Mucosa of rectum (tissue), 2 donors: ENCODE data around the gene KRTAP5-4.
"Not testable (repeated sequence)": the region's sequence is repeated elsewhere in the genome, so short reads cannot be mapped to it uniquely, and the experiment has no call there.

Source experiments
- H3K27ac ChIP-seq, 2 donors: one replicate each; pipeline ENCODE4 v1.7.0; 2013; ENCODE audit warnings: inconsistent platforms in 2 of 2, low read depth in 2 of 2, low read length in 2 of 2
- H3K27me3 ChIP-seq, 2 donors: one replicate each; pipeline ENCODE4 v1.7.0; 2013; ENCODE audit warnings: low read length in 2 of 2; ENCODE audit not compliant: control insufficient read depth in 2 of 2, insufficient read depth in 2 of 2
- H3K36me3 ChIP-seq, 2 donors: one replicate each; pipeline ENCODE4 v1.7.0; 2013; ENCODE audit warnings: low read length in 2 of 2; ENCODE audit not compliant: control insufficient read depth in 2 of 2, insufficient read depth in 2 of 2
- H3K4me1 ChIP-seq, 2 donors: one replicate each; pipeline ENCODE4 v1.7.0; 2013; ENCODE audit warnings: low read length in 2 of 2, mild to moderate bottlenecking in 1 of 2; ENCODE audit not compliant: control insufficient read depth in 2 of 2, insufficient read depth in 2 of 2
- H3K4me3 ChIP-seq, 2 donors: one replicate each; pipeline ENCODE4 v1.7.0; 2013; ENCODE audit warnings: low read length in 2 of 2
- H3K9ac ChIP-seq, 2 donors: one replicate each; pipeline ENCODE4 v1.7.0; 2013; ENCODE audit warnings: low read length in 2 of 2, low read depth in 1 of 2, mild to moderate bottlenecking in 1 of 2
- H3K9me3 ChIP-seq, 2 donors: one replicate each; pipeline ENCODE4 v1.7.0; 2013; ENCODE audit warnings: low read length in 2 of 2; ENCODE audit not compliant: control insufficient read depth in 2 of 2
- donor health status: healthy.
- donor health status: Normal muscosa, but diverticular disease.

KRTAP5-4 gene

DNA sequence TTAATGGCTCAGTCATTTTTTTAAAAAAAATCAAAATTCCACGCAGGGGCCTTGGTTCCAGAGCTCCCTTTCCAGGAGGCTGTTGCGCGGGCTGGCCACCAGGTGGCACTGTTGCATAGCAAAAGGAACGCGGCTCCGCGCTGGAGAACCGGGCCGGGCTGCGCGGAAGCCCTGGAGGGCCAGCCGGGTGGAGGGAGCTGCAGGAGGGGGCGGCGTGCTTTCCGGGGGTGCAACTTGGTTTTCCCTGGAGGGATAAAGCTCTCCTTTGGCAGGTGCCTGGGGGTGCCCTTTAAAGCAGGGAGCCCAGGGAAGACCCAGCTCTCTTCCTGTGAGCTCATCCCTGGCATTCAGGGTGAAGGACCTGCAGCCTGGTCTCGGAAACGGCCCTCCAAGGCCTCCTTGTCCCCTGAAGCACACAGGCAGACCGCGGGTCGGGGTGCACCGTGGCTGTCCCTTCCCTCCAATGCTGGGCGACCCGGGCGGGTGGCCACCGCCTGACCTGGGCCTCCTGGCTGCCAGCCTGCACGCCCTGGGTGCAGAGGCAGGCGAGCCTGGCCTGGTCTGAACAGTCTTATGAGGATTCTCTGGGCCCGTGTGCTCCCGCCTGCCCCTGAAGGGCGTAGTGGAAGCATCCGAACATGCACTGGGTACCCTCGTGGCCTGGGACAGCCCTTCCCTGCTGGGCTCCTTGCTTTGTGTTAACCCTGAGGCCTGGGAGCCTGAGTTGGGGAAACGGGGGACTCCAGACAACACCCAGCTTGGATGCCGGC, 31.0 kb upstream of the KRTAP5-4 start:
- Histone ChIP-seq H3K9ac (no peak overlapping the region), H3K27ac (no peak overlapping the region), H3K4me3 (no peak overlapping the region)

DNA sequence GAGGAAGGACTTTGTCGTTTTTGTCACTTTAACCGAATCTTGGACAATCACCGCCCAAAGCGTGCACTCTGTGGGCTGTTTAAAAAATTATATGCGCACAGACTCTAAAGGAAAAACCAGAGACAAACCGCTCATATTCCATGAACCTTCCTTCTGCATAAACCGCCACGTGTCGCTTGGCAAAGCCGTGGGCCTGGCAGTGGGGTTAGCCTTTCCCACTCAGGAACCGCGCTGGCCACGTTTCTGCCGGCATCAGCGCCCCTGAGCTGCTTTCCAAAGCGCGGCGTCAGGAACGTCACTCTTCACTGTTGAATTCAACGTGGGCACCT, 30.5 kb upstream of the KRTAP5-4 start:
- Histone ChIP-seq H3K27ac (no peak overlapping the region), H3K4me3 (no peak overlapping the region), H3K9ac (no peak overlapping the region)

More for the DNA sequence above, 31.0 kb upstream of the KRTAP5-4 start:
- H3K9me3 ChIP-seq: no peaks in the 10 kb centered on the region
- H3K27me3 ChIP-seq: no peaks in the 10 kb centered on the region
- H3K36me3 ChIP-seq: no peaks in the 10 kb centered on the region
- no peaks in the 10 kb centered on the region for H3K4me1 ChIP-seq

DNA sequence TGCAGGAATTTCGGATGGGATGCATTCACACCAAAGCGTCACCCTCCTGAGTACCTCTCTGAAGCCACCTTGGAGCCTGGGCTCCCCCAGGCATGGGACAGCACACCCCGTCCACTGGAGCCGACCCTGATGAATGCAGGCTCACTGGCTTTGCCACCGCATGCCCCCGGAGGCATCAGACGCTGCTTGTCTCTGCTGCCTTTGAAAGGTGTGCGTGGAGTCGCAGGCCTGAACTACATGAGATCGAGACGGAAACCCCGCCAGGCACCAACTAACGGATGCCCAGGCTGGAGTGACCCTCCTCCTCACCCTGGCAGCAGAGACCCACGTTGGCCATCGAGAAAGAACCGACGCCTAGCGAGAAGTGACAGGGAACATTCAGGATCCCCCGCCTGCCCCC, 30.1 kb upstream of the KRTAP5-4 start:
- Histone ChIP-seq H3K27ac (no peak overlapping the region), H3K9me3 (no peaks in the 10 kb centered on the region), H3K9ac (no peak overlapping the region), H3K27me3 (no peaks in the 10 kb centered on the region), H3K4me1 (no peaks in the 10 kb centered on the region), H3K36me3 (no peaks in the 10 kb centered on the region), H3K4me3 (no peak overlapping the region)

More for the DNA sequence above, 30.5 kb upstream of the KRTAP5-4 start:
- H3K4me1 ChIP-seq: no peaks in the 10 kb centered on the region
- H3K9me3 ChIP-seq: no peaks in the 10 kb centered on the region
- H3K36me3 ChIP-seq: no peaks in the 10 kb centered on the region
- no peaks in the 10 kb centered on the region for H3K27me3 ChIP-seq

DNA sequence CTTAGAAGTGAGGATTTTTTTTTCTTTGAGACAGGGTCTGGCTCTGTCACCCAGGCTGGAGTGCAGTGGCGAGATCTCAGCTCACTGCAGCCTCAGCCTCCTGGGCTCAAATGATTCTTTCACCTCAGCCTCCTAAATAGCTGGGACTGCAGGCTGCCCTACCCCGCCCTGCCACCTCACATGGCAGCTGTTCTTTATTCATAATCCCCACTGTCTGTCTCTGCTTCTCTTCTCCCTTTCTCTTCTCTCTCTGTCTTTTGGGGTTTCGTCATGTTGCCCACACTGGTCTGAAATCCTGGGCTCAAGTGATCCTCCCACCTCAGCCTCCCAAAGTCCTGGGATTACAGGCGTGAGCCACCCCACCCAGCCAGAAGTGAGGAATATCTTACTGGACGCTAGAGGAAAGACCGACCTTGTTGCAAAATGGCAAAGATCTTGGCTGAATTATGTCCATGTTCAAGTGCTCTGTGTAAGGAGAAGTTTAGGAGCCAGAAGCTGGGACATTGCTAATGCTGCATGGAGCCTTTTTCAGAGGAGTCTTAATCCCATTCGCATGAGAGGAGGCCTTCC, 29.6 kb upstream of the KRTAP5-4 start:
- no peaks in the 10 kb centered on the region for H3K9me3 ChIP-seq
- no peak overlapping the region for H3K4me3 ChIP-seq

DNA sequence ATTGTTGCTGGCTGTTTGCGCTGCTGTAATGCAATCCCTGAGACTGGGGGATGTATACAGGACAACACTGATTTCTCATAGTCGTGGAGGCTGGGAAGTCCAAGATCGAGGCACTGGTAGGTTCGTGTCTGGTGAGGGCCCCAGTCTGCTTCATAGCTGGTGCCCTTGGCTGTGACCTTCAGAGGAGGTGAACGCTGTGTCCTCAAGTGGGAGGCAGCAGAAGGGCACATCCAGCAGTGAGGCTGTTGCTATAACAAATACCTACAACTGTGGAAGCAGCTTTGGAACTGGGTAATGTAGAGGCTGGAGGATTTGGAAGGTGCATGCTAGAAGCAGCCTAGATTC, 29.0 kb upstream of the KRTAP5-4 start:
- H3K27me3 ChIP-seq: no peaks in the 10 kb centered on the region
- no peak overlapping the region for H3K4me3 ChIP-seq
- no peaks in the 10 kb centered on the region for H3K36me3 ChIP-seq
- no peaks in the 10 kb centered on the region for H3K4me1 ChIP-seq
- H3K27ac ChIP-seq: no peak overlapping the region
- H3K9ac ChIP-seq: no peak overlapping the region
- H3K9me3 ChIP-seq: no peaks in the 10 kb centered on the region

More for the DNA sequence above, 29.6 kb upstream of the KRTAP5-4 start:
- Histone ChIP-seq H3K4me1 (no peaks in the 10 kb centered on the region), H3K36me3 (no peaks in the 10 kb centered on the region), H3K27ac (no peak overlapping the region), H3K27me3 (no peaks in the 10 kb centered on the region), H3K9ac (no peak overlapping the region)

DNA sequence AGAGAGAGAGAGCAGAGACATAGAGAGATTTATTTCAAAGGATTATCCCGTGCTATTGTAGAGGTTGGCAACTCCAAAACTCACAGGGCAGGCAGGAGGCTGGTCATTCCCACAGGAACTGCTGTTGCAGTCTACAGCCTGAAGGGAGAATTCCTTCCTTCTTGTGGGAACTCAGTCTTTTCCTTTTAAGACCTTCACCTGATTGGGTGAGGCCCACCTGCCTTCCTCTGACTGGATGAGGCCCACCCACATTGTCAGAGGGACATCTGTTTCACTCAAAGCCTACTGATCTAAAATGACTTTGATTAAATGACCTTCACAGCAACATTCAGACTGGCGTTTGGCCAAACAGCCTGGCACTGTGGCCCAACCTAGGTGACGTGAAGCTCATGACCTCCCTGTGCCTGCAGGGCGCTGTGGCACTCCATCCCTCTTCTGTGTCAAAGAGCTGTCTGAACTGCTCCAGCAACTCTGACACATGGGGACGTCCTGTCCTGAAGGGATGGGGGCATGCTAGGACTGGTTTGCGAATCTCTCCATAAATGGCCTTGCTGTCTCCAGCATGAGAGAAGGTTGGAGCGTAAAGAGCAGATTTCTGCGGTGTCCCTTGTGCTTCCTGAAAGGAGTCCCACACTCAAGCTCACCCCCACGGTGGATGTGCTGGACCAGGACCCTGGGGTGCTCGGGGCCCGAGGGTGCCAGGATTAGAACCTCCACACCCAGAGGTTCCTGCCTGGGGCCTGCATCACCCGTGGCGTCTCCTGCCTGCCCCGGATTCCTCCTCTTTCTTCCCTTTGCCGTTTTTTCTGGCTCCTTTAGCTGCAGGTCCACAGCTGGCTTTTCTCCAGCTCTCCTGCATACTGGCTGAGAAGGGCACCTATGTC, 28.3 kb upstream of the KRTAP5-4 start:
- Histone ChIP-seq H3K9ac (no peak overlapping the region), H3K4me3 (no peak overlapping the region), H3K36me3 (no peaks in the 10 kb centered on the region), H3K27ac (no peak overlapping the region), H3K27me3 (no peaks in the 10 kb centered on the region), H3K9me3 (no peaks in the 10 kb centered on the region), H3K4me1 (no peaks in the 10 kb centered on the region)

DNA sequence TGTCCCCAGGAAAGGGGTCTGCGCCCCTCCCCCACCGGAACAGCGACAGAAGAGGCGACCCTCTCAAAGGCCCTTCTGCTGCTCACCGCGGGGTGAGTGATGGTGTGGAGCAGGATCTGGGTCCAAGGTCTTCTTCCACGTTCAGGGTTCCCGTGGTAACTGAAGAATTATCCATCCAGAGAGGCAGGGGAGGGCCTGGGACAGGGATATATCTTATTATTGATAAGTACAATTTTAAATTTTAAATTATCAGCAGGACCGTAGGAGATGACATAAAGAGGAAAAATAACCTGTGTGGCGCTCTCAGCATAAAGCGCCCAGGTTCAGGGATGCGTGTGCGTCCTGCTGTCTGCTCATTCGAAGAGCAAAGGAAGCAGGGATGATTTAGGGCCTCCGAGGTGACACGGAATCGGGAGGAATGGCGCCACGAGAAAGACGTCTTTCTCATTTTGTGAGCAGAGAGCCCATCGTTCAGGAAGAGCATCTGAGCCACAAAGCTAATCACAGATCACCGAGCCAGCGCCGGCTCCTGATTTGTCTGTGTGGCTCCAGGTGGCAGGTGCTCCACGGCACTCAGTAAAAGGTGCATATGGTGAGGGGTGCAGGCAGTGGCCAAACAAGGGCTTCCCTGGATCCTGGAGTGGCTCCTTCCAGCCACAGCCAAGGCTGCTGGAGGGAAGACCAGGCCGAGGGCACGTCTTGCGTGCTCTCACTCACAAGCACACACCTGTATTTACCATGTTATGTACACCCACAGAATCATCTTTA, 26.9 kb upstream of the KRTAP5-4 start:
- no peaks in the 10 kb centered on the region for H3K4me1 ChIP-seq
- H3K9me3 ChIP-seq: no peaks in the 10 kb centered on the region
- H3K27ac ChIP-seq: no peak overlapping the region
- no peak overlapping the region for H3K4me3 ChIP-seq
- H3K27me3 ChIP-seq: no peaks in the 10 kb centered on the region
- no peak overlapping the region for H3K9ac ChIP-seq
- H3K36me3 ChIP-seq: no peaks in the 10 kb centered on the region

DNA sequence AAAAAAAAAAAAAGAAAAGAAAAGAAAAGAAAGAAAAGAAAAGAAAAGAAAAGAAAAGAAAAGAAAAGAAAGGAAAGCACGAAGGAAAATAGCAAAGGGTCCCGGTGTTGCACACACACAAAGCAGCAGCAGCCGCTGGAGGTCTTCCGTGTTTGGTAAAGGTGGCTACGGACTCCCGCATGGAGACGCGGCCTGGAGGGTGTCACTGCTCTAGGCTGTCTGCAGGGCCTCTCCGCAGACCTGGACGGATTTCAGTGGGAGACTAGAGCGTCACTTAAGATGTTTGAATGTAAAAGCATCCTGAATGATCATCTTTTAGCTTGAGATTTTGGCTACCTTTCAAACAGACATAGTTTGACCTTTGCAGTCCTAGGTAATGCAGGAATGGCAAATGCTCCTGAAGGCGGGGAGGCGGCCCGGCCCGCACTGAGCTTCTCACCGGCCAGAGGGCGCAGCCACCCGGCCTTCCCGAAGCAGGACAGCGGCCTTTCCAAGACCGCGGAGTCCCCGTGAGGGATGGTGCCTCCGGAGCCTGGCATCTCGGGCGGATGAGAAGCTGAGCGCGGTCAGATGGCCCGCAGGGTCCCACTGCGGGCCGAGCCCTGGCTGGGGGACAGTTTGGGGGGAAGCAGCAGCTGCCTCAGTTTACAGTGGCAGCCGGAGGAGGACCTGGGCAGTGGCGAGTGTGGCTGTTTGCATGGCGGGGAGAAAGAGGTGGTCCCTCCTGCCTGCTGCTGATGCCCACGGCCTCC, 26.1 kb upstream of the KRTAP5-4 start:
- Histone ChIP-seq H3K9ac (no peak overlapping the region), H3K27ac (no peak overlapping the region), H3K9me3 (no peaks in the 10 kb centered on the region), H3K4me3 (no peak overlapping the region), H3K4me1 (no peaks in the 10 kb centered on the region), H3K36me3 (no peaks in the 10 kb centered on the region), H3K27me3 (no peaks in the 10 kb centered on the region)

DNA sequence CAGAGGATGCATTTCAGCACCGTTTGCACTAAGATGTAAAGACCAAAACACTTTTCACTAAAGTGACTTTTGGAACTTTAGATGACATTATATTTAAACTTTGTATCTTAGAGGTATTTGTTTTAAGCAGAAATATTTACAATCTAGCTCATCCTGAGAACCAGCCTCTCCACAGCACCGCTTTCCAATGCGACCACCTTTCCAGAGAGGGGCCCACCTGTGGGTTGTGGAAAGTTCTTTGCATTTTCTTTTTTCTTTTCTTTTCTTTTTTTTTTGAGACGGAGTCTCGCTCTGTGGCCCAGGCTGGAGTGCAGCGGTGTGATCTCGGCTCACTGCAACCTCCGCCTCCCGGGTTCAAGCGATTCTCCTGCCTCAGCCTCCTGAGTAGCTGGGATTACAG, 24.6 kb upstream of the KRTAP5-4 start:
- not testable (repeated sequence) for H3K4me3 ChIP-seq, H3K9ac ChIP-seq, H3K27me3 ChIP-seq, H3K4me1 ChIP-seq, H3K36me3 ChIP-seq, H3K9me3 ChIP-seq, H3K27ac ChIP-seq
